ENCODE data around the gene ZBTB7A.

- no peak for TF ChIP-seq CTCF (IDR thresholded peaks at IDR 0.05)
- TF ChIP-seq ATF6 (CRISPR knock-in tag; IDR thresholded peaks at IDR 0.05), result no peak
- no peak for TF ChIP-seq JUN (CRISPR knock-in tag; IDR thresholded peaks at IDR 0.05)
- TF ChIP-seq NR2C2 (CRISPR knock-in tag; IDR thresholded peaks at IDR 0.05), result no peak
- TF ChIP-seq MAX (CRISPR knock-in tag; IDR thresholded peaks at IDR 0.05), result no peak
- no peak for TF ChIP-seq ATF3 (CRISPR knock-in tag; conservative IDR thresholded peaks at IDR 0.05)
- no peak for TF ChIP-seq ZNF121 (CRISPR knock-in tag; IDR thresholded peaks at IDR 0.05)
- no peak for TF ChIP-seq SP1 (CRISPR knock-in tag; conservative IDR thresholded peaks at IDR 0.05)
- TF ChIP-seq ETV6 (CRISPR knock-in tag; IDR thresholded peaks at IDR 0.05), result no peak
- no peak for TF ChIP-seq NFE2L1 (CRISPR knock-in tag; IDR thresholded peaks at IDR 0.05)
- no peak for TF ChIP-seq E2F1 (CRISPR knock-in tag; IDR thresholded peaks at IDR 0.05)
- TF ChIP-seq TEAD4 (CRISPR knock-in tag; IDR thresholded peaks at IDR 0.05), result no peak
These were observed 47.1 kb downstream of the ZBTB7A start for GRCh38 chr19:4019578-4019977.
